Putamen (tissue), 1 donor: Measurements from ENCODE around the gene ZBTB21.
"Not testable (repeated sequence)": the region's sequence is repeated elsewhere in the genome, so short reads cannot be mapped to it uniquely, and the experiment has no call there.

ENCODE experiments used
- DNase-seq: peaks from one replicate; pipeline ENCODE4 v3.0.0-alpha.2; 2016; ENCODE audit warnings: low spot score

The ZBTB21 gene

DNA sequence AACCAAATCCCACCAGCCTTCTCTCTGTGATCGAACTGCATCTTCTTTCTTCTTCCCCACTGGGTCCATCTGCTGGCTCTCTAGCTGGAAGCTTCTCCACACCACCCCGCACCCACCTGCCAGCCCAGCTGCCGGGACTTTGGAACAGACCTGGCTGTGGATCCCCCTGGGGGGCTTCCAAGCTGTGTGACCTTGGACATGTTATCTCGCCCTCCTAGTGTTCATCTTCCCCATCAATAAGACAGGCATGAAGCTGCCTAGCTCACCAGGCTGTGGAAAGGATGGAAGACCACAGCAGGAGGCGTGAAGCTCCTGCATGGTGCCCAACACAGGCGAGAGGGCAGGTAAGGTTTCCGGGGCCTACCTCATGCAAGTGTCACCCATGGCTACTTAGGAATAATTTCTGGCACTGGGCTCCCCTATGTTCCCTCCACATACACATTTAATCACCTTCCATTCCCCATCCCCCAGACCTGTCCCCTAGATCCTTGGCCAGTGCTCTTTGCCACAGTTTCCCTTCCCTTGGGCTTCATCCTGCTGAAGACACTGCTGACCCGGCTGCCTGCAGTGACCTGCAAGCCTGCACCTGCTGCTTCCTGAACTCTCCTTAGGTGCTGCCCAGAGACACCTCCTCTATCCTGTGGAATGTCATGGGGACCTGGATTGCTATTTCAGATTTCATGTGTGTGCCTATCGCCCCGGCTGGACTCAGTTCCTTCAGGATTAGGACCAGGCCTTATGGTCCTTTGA is 43.1 kb downstream of the ZBTB21 start:
- DNase-seq: no peak

DNA sequence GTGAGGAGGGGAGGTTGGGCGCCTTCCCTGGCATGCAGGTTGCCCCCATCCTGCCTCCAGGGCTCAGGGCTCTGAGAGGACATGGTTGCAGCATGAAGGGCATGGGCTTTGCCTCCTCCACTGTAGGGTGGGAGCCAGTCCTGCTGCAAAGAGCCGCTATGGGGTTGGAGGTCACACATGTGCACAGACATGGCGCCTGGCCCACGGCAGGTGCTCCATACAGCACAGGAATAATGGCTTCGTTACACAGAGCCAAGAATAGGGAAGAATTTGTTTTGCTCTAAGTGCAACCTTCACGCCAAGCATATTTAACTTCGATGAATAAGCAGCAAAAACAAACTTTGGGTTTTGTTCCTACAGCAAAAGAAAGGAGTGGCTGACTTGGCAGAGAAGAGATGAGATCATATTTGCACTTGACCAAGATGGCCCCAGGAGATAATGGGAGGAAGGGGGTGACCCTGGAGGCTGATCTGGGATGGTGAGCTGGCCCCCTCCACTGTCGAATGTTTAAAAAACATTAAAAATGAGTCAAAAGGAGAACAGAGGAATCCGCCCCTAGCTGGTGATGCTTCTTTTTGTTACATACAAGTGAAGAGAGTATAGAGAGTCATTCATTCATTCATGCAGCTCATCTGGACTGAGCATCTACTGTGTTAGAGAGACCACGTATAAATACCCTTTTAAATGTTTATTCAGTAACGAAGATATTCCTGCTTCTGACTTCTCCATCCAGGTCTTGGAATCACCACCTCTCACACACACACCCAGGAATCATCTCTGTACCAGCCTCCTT is 43.9 kb downstream of the ZBTB21 start:
- DNase-seq: no peak

DNA sequence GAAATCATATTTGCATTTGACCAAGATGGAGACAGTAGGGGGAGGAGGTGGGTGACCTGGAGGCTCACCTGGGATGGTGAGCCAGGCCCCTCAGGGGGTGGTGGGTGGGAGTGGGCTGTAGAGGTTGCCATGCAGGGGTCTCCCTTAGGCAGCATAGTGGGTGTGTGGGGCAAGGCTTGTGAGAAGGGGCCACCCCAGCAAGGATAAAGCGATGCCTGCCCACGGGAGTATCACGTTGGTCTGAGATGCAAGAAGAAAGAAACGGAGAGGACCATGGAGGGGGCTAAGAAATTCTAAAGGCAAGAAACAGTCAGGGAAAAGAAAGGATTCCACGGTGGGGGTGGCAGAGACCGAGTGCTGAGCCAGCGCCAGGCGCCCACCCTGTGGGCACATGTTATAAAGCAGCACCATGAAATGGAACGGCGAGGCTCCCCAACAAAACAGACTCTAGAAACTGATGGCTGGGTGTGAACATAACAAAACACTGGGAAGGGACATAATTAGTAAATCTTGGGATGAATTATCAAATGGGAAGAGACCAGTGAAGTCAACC is 44.6 kb downstream of the ZBTB21 start:
- no peak for DNase-seq

DNA sequence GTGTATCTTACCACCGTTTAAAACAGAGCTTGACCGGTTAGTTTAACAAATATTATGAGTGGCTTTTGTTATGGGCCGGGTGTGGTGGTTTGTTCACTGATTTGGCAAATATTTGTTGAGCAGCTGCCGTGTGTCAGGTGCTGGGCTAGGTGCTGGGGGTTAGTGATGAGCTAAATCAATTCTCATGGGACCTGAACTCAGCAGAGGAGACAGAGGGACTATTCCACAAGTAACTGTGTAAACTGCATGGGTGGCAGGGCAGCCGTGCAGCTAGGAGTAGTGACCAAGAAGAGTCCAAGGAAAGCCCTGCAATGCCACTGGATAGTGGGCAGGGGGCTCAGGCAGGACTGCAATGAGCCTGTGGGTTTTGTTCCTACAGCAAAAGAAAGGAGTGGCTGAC is 45.1 kb downstream of the ZBTB21 start:
- DNase-seq: no peak

DNA sequence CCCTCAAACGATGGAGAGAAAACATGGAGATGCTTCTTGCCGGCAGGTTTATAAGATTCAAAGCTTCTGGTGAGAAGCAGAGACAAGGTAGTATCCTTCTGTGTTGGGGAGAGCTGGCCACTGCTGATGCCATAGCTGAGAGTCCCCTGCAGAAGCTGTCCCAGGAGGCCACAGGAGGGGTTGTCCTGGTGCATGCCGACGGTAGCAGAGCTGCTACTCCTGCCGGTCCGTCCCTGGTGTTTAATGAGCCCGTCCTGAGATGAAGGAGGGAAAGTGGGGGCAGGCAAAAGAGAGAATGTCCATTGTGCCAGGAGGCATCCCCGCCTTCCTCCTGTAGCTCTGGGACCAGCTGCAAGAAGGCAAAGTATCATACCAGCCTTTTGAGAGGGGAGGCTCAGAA is 46.0 kb downstream of the ZBTB21 start:
- no peak for DNase-seq

DNA sequence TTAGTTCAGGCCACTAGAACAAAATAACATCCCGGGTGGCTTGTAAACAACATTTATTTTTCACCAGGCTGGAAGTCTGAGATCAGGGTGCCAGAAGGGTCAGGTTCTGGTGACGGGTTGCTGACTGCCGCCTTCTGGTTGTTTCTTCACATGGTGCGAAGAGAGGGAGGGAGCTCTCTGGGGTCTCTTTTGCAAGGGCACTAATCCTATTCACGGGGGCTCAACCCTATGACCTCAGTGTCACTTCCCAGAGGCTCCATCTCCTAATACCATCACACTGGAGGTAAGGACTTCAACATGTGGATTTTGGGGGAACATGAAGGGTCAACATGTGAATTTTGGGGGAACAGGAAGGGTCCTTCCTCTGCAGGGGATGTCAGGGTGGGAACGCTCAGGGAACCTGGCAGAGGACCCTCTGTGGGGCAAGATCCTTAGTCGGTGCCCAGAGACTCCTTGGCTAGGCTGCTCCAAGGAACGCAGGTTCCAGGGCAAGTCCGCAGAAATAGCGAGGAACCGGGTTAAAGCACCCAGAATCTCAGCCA is 47.7 kb downstream of the ZBTB21 start:
- DNase-seq: no peak

DNA sequence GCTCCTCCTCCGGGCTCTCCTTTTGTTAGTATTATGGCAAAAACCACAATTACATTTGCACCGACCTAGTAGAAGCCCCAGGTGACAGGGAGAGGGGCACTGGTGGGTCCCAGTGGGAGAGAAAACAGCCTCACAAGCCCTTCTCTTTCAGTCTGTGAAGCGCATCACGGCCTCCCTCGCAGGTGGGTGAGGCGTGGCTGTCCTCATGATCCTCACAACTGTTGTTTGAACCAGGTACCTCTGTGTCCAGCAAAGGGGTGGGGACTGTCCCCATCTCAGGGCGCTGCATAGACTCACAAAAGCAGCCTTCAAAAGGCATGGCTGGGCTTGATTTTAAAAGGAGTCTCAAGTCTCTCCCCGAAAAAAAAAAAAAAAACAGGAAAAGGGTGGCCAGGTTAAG is 48.4 kb downstream of the ZBTB21 start:
- DNase-seq: no peak

DNA sequence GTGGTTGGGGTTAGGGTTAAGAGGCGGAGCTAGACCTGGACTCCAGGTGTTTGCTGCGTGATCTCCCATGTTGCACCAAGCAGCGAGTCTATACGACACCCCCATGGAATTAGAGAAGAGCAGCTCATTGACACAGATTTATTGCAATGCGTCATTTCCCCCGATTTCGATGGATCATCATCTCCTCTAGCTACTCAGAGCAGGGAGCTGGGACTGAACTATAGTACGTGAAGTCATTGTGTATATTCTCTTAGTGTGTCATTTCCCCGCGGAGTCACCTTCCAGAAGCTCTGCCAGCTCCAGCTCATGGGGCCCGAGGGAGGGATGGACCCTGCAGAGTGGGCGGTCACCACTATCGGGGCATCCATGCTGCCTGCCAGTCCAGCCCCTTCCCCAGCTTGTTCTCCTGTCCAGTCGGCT is 48.9 kb downstream of the ZBTB21 start:
- no peak for DNase-seq

DNA sequence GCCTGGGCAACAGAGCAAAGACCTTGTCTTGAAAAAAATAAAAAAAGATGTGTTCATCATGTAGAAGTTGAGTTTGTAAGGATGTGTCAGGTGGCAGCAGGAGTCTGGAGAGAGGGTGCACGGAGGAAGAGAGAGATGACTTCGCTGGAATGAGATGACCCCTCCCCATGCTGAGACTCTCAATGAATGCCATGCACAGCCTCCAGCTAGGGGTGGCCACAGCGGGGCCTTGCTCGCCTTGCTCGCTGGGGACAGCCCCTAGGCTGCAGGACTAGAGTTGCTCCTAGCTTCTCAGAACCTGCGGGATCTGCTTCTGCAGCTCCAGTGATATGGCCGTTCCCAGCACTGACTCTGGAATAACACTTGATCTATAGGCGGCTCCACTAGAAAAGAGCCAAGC is 49.8 kb downstream of the ZBTB21 start:
- no peak for DNase-seq

DNA sequence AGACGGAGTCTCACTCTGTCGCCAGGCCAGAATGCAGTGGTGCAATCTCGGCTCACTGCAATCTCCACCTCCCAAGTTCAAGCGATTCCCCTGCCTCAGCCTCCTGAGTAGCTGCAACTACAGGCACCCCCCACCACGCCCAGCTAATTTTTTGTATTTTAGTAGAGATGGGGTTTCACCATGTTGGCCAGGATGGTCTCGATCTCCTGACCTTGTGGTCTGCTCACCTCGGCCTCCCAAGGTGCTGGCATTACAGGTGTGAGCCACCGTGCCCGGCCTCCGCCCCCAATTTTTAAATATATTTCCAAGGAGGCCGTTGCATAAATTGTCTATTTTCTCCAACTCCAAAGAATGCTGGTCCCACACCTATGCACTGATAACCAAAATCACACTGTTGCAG is 50.5 kb downstream of the ZBTB21 start:
- not testable (repeated sequence) for DNase-seq

DNA sequence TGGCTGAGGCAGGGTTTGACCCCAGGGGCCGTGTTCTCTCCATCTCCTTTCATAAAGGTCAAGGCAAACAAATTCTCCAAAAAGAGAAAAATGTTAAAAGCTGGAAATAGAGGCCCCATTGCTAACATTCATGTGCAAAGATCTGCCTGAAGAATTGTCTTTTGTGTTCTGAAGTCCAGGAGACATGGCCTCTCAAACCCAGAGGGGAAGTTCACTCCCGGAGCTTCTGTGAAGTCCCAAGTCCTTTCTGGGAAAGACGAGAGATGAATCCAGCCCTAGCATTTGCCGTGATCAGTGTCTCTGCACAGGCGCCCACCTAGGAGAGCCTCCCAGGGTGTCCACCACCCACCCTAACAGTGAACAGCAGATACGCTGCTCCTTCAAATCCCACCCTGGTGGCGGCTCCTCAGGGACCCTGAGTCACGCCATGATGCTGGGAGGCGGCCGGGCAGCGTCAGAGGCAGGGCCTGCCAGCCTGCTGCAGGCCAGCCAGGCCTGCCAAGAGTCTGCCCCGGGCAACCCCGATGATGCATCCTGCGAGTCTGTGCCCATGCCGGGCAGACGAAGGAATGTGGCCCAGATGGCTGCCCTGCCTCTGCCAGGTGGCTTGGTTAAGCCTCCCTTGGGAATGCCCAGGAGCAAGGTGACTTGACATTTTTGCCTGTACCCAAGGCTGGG is 51.1 kb downstream of the ZBTB21 start:
- DNase-seq: no peak

DNA sequence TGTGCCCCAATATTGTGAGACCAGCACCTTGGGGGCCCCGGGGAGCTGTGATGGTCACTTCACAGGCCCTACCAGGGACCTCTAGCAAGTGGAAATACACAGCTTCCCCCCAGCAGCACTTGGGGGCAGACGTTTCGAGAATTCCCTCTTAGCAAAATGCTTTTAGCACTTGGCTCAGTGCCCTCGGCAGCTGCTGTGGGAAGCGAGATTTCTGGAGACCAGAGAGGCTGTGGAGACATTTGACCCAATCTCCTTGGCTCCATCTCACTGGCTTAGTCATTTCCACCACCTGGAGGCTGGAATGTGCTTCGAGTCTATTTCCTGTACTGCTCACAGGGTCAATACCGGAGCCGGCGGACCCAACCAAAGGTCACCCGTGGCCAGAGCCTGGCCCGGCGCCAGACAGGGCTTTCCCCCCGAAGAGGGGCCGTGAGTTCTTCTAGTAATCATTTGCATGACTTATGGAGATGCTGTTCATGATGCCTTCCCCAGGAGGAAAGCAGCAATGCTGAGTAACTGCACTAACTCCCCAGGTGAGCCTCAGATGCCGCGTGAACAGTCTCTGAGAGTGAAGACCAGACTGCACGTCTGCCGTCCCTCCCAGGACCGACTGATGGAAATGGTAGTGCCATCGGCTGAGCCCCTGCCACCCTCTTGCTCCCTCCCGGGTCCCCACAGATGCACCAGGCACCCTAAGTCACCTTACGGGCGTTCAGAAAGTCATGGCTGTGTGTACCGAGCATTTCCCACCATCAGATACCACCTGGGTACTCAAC is 52.0 kb downstream of the ZBTB21 start:
- DNase-seq: no peak

DNA sequence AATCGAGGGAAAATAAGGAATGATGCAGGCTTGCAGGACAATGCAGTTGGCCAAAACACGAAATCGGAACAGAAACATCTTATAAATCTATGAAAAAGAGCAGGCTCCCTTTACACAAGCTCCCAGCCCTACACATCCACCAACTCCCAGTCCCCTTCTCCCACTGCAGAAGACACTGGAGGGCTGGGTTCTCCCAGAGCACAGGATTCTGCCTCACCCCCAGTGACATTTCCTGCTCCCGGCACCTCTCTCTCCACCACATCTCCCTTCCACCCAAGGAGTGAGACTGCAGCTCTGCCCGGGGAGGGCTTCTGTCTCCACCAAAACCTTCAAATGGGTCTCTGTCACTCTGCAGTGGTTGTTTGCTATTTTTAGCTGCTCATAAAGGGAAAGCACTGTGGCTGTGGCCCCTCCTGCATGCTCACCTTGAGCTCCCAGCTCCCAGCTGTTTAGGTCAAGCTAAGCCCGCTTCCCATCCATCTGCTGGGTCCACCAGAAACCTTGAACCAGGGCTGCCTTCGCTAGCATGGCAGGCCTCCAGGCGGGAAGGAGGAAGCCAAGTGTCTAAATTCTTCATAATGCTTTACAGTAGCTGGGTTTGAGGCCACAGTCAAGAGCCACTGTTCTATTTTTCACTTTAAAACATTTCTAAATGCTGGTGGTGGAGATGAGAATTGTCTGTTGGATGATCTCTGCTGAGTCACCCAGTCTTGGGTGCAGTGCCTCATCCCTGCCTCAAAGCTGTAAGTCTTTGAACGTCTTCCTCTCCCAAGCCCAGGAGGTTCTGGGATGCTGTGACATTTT is 53.0 kb downstream of the ZBTB21 start:
- no peak for DNase-seq

DNA sequence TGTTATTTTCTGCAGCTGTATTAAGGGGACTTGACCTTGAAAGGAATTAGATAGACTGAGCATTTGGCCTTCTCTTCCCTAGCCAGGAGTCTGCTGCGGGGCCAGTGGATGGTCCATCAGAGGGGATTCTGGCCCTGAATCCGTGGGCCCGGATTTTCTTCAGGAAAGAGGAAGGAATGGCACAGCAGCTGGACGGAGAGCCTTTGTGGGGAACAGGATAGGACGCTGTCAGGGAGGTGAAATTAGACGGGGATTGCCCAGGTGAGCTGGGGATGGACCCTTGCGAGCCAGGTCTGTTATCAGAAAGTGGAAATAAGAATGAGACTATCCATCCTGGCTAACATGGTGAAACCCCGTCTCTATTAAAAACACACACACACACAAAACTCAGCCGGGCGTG is 54.6 kb downstream of the ZBTB21 start:
- DNase-seq: no peak

DNA sequence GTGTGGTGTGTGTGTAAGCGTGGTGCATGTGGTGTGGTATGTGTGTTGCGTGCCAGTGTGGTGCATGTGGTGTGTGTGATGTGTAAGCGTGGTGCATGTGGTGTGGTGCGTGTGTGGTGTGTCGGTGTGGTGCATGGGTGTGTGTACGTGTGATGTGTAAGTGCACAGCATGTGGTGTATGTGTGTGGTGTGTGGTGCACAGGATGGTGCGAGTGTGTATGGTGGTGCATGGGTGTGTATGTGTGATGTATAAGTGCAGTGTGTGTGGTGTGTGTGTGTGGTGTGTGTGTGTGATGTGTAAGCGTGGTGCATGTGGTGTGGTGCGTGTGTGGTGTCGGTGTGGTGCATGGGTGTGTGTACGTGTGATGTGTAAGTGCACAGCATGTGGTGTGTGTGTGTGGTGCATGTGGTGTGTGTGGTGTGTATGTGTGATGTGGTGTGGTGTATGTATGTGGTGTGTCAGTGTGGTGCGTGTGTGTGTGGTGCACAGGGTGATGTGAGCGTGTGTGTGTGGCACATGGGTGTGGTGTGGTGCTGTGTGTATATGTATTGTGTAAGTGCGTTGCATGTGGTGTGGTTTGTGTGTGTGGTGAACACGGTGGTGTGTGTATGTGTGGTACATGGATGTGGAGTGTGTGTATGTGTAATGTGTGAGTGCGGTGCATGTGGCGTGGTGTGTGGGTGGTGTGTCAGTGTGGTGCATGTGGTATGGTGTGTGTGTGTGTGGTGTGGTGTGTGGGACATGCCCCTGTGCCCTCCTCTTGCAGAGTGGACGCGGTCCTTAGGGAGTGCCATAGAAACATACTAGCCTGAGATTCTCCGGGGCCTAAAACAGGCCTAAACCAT is 55.3 kb downstream of the ZBTB21 start:
- no peak for DNase-seq

DNA sequence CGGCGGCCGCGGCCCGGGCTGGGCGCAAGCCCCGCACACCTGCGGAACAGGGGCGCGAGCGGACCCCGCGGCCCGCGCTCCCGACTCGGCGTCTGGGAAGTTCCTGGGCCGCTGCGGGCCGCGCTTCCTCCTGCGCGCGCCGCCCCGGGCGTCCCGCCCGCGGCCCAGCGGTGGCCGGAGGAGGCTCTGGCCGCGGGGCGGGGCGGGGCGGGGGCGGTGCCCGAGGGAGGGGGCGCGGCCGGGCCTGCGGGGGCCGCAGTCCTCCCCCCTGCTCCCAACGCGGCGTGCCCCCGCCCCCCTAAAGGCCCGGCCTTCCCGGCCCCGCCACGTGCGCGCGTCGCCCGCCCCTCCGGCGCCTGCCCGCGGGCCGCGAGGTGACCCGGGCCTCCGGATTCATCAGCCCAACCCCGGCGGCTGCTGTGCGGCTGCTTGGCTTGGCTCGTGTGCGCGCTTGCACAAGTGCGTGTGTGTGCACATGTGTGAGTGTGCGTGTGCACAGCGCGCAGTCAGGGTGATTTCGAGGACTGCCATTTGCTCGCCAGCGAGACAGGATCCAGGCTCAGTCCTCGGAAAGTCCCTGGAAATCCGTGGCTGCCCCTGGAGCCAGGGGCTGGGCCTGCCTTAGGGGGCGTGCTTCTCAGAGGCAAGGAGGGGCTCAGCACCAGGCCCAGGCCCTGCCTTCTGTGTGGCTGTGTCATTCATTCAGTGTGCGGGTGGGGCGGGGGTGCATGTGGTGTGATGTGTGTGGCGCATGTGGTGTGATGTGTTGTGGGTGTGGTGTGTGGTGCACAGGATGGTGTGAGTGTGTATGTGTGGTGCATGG is 56.1 kb downstream of the ZBTB21 start, which contains the start of gene C2CD2:
Gene C2CD2, minus strand, starts transcription at position 188 of the 823 bp plus-strand sequence. CDS start 370 bp downstream, outside the sequence.
- no peak for DNase-seq

DNA sequence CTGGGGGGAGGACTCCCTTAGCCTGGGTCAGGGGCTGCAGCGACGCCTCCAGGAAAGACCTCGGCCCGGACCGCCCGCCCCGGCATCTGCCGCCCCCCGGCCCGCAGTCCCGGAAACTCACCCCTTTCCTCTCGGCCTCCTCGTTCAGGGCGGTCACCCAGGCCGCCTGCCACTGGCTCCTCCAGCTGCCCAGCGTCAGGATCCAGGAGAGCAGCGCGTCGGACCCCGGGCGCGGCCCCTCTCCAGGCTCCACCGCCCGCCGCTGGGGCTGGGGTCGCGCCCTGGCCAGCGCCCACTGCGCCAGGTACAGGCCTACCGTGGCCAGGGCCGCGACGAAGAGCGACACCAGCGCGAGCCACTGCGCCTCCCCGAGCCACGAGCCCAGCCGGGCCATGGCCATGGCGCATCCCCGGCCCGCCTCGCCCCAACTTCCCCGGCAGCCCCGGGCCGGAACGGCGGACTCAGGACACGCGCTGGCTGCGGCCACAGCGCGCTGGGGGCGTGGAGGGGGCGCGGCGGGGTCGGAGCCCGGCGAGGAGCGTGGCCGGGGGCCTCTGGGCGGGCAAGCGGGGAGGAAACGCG is 56.8 kb downstream of the ZBTB21 start:
- no peak for DNase-seq

DNA sequence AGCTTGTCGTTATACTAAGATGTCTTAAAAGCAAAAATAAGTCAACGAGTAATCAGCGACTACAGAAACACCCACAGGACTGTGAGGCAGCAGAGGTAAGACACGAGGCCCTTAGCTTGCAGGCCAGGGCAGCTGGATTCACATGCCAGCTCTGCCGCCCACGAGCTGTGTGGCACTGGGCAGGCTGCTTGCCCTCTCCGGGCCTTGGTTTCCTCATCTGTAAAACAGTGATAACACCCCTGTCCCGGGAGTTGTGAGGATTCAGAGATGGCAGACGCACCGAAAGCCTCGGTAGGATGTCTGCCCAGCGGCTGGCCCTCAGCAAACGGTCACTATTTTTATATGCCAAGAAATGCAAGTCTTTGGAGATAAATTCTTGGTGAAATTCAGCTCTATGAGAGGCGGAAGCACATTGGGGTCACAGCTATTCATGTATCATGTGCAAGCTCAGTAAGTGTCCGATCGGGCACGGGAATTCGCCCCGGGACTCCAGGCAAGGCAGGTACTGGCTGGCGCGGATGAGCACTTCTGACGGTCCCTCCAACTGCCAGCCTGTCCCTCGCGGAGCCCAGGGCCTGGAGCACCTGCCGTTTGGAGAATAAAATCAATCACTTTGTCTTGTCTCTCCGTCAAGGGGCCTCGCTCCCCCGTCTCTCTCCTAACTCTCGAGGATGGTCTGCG is 57.5 kb downstream of the ZBTB21 start:
- DNase-seq: no peak
